ENCODE results near the gene RYR2.

The RYR2 gene

GRCh38 chr1:237687804-237688203 is 645.8 kb downstream of the RYR2 start:
- Histone ChIP-seq H3K27me3 (ENCODE audit: insufficient read depth, low read length) (no peaks in the 10 kb centered on the region), H3K9ac (ENCODE audit: low read depth, low read length) (no peak overlapping the region), H3K36me3 (ENCODE audit: insufficient read depth, low read depth, low read length) (no peaks in the 10 kb centered on the region), H3K27ac (ENCODE audit: low read length) (no peak overlapping the region), H3K9me3 (ENCODE audit: insufficient read depth, low read depth, low read length) (no peaks in the 10 kb centered on the region), H3K4me3 (ENCODE audit: low read length) (no peak overlapping the region), H3K4me1 (ENCODE audit: insufficient read depth, low read length) (peaks cover 6% of the 10 kb centered on the region)

- no peaks in the 10 kb centered on the region for H3K9me3 ChIP-seq (ENCODE audit: insufficient read depth, low read depth, low read length)
- no peaks in the 10 kb centered on the region for H3K36me3 ChIP-seq (ENCODE audit: insufficient read depth, low read depth, low read length)
- no peak overlapping the region for H3K27ac ChIP-seq (ENCODE audit: low read length)
- H3K4me1 ChIP-seq (ENCODE audit: insufficient read depth, low read length) = 0 out of 2 replicates have a peak, but pooled peaks cover 3% of the 10 kb centered on the region
- H3K4me3 ChIP-seq (ENCODE audit: low read length) = no peak overlapping the region
- no peak overlapping the region for H3K9ac ChIP-seq (ENCODE audit: low read depth, low read length)
- no peaks in the 10 kb centered on the region for H3K27me3 ChIP-seq (ENCODE audit: insufficient read depth, low read length)
Measured at GRCh38 chr1:237690656-237691055, 648.7 kb downstream of the RYR2 start.

- Histone ChIP-seq H3K27ac (ENCODE audit: low read length) (no peak overlapping the region), H3K4me3 (ENCODE audit: low read length) (no peak overlapping the region), H3K27me3 (ENCODE audit: insufficient read depth, low read length) (no peaks in the 10 kb centered on the region), H3K4me1 (ENCODE audit: insufficient read depth, low read length) (no peaks in the 10 kb centered on the region), H3K9ac (ENCODE audit: low read depth, low read length) (no peak overlapping the region), H3K9me3 (ENCODE audit: insufficient read depth, low read depth, low read length) (no peaks in the 10 kb centered on the region), H3K36me3 (ENCODE audit: insufficient read depth, low read depth, low read length) (no peaks in the 10 kb centered on the region)
Measured at GRCh38 chr1:237692255-237692654, 650.3 kb downstream of the RYR2 start.

- no peak overlapping the region for H3K9ac ChIP-seq (ENCODE audit: low read depth, low read length)
- H3K27ac ChIP-seq (ENCODE audit: low read length) = no peak overlapping the region
- no peak overlapping the region for H3K4me3 ChIP-seq (ENCODE audit: low read length)
- no peaks in the 10 kb centered on the region for H3K36me3 ChIP-seq (ENCODE audit: insufficient read depth, low read depth, low read length)
- no peaks in the 10 kb centered on the region for H3K4me1 ChIP-seq (ENCODE audit: insufficient read depth, low read length)
- no peaks in the 10 kb centered on the region for H3K9me3 ChIP-seq (ENCODE audit: insufficient read depth, low read depth, low read length)
- no peaks in the 10 kb centered on the region for H3K27me3 ChIP-seq (ENCODE audit: insufficient read depth, low read length)
Measured at GRCh38 chr1:237695878-237696277, 653.9 kb downstream of the RYR2 start.

GRCh38 chr1:237700181-237700580 is 658.2 kb downstream of the RYR2 start:
- no peaks in the 10 kb centered on the region for H3K36me3 ChIP-seq (ENCODE audit: insufficient read depth, low read depth, low read length)
- H3K27me3 ChIP-seq (ENCODE audit: insufficient read depth, low read length) = no peaks in the 10 kb centered on the region
- no peak overlapping the region for H3K4me3 ChIP-seq (ENCODE audit: low read length)
- H3K9ac ChIP-seq (ENCODE audit: low read depth, low read length) = no peak overlapping the region
- no peak overlapping the region for H3K27ac ChIP-seq (ENCODE audit: low read length)
- H3K4me1 ChIP-seq (ENCODE audit: insufficient read depth, low read length) = no peaks in the 10 kb centered on the region
- H3K9me3 ChIP-seq (ENCODE audit: insufficient read depth, low read depth, low read length) = no peaks in the 10 kb centered on the region

- Histone ChIP-seq H3K4me1 (ENCODE audit: insufficient read depth, low read length) (no peaks in the 10 kb centered on the region), H3K4me3 (ENCODE audit: low read length) (no peak overlapping the region), H3K27me3 (ENCODE audit: insufficient read depth, low read length) (no peaks in the 10 kb centered on the region), H3K9me3 (ENCODE audit: insufficient read depth, low read depth, low read length) (no peaks in the 10 kb centered on the region), H3K36me3 (ENCODE audit: insufficient read depth, low read depth, low read length) (no peaks in the 10 kb centered on the region), H3K27ac (ENCODE audit: low read length) (no peak overlapping the region), H3K9ac (ENCODE audit: low read depth, low read length) (no peak overlapping the region)
Measured at GRCh38 chr1:237701534-237701933, 659.5 kb downstream of the RYR2 start.

GRCh38 chr1:237702161-237702560 is 660.2 kb downstream of the RYR2 start:
- Histone ChIP-seq H3K36me3 (ENCODE audit: insufficient read depth, low read depth, low read length) (no peaks in the 10 kb centered on the region), H3K4me1 (ENCODE audit: insufficient read depth, low read length) (no peaks in the 10 kb centered on the region), H3K27me3 (ENCODE audit: insufficient read depth, low read length) (no peaks in the 10 kb centered on the region), H3K9me3 (ENCODE audit: insufficient read depth, low read depth, low read length) (no peaks in the 10 kb centered on the region), H3K9ac (ENCODE audit: low read depth, low read length) (no peak overlapping the region), H3K4me3 (ENCODE audit: low read length) (no peak overlapping the region), H3K27ac (ENCODE audit: low read length) (no peak overlapping the region)

GRCh38 chr1:237705462-237705861 is 663.5 kb downstream of the RYR2 start:
- Histone ChIP-seq H3K4me3 (ENCODE audit: low read length) (no peak overlapping the region), H3K9ac (ENCODE audit: low read depth, low read length) (no peak overlapping the region), H3K4me1 (ENCODE audit: insufficient read depth, low read length) (no peaks in the 10 kb centered on the region), H3K9me3 (ENCODE audit: insufficient read depth, low read depth, low read length) (no peaks in the 10 kb centered on the region), H3K27me3 (ENCODE audit: insufficient read depth, low read length) (no peaks in the 10 kb centered on the region), H3K27ac (ENCODE audit: low read length) (no peak overlapping the region), H3K36me3 (ENCODE audit: insufficient read depth, low read depth, low read length) (no peaks in the 10 kb centered on the region)

GRCh38 chr1:237709355-237709754 is 667.4 kb downstream of the RYR2 start:
- H3K27me3 ChIP-seq (ENCODE audit: insufficient read depth, low read length) = no peaks in the 10 kb centered on the region
- no peaks in the 10 kb centered on the region for H3K9me3 ChIP-seq (ENCODE audit: insufficient read depth, low read depth, low read length)

GRCh38 chr1:237711281-237711680 is 669.3 kb downstream of the RYR2 start:
- no peaks in the 10 kb centered on the region for H3K36me3 ChIP-seq (ENCODE audit: insufficient read depth, low read depth, low read length)
- no peak overlapping the region for H3K9ac ChIP-seq (ENCODE audit: low read depth, low read length)
- no peak overlapping the region for H3K4me3 ChIP-seq (ENCODE audit: low read length)
- H3K9me3 ChIP-seq (ENCODE audit: insufficient read depth, low read depth, low read length) = no peaks in the 10 kb centered on the region
- no peaks in the 10 kb centered on the region for H3K4me1 ChIP-seq (ENCODE audit: insufficient read depth, low read length)
- no peak overlapping the region for H3K27ac ChIP-seq (ENCODE audit: low read length)
- no peaks in the 10 kb centered on the region for H3K27me3 ChIP-seq (ENCODE audit: insufficient read depth, low read length)

More at GRCh38 chr1:237709355-237709754, 667.4 kb downstream of the RYR2 start:
- Histone ChIP-seq H3K4me1 (ENCODE audit: insufficient read depth, low read length) (no peaks in the 10 kb centered on the region), H3K36me3 (ENCODE audit: insufficient read depth, low read depth, low read length) (no peaks in the 10 kb centered on the region), H3K4me3 (ENCODE audit: low read length) (no peak overlapping the region), H3K27ac (ENCODE audit: low read length) (no peak overlapping the region), H3K9ac (ENCODE audit: low read depth, low read length) (no peak overlapping the region)

GRCh38 chr1:237712082-237712481 is 670.1 kb downstream of the RYR2 start:
- Histone ChIP-seq H3K9me3 (ENCODE audit: insufficient read depth, low read depth, low read length) (no peaks in the 10 kb centered on the region), H3K4me3 (ENCODE audit: low read length) (no peak overlapping the region), H3K27ac (ENCODE audit: low read length) (no peak overlapping the region), H3K36me3 (ENCODE audit: insufficient read depth, low read depth, low read length) (no peaks in the 10 kb centered on the region), H3K4me1 (ENCODE audit: insufficient read depth, low read length) (no peaks in the 10 kb centered on the region), H3K9ac (ENCODE audit: low read depth, low read length) (no peak overlapping the region), H3K27me3 (ENCODE audit: insufficient read depth, low read length) (no peaks in the 10 kb centered on the region)

GRCh38 chr1:237712586-237713157 is 670.7 kb downstream of the RYR2 start:
- Histone ChIP-seq H3K9ac (ENCODE audit: low read depth, low read length) (no peak overlapping the region), H3K36me3 (ENCODE audit: insufficient read depth, low read depth, low read length) (no peaks in the 10 kb centered on the region), H3K4me1 (ENCODE audit: insufficient read depth, low read length) (no peaks in the 10 kb centered on the region), H3K27ac (ENCODE audit: low read length) (no peak overlapping the region), H3K27me3 (ENCODE audit: insufficient read depth, low read length) (no peaks in the 10 kb centered on the region), H3K4me3 (ENCODE audit: low read length) (no peak overlapping the region), H3K9me3 (ENCODE audit: insufficient read depth, low read depth, low read length) (no peaks in the 10 kb centered on the region)
